ENCODE results near the gene SLC43A2.

Gene SLC43A2

DNA sequence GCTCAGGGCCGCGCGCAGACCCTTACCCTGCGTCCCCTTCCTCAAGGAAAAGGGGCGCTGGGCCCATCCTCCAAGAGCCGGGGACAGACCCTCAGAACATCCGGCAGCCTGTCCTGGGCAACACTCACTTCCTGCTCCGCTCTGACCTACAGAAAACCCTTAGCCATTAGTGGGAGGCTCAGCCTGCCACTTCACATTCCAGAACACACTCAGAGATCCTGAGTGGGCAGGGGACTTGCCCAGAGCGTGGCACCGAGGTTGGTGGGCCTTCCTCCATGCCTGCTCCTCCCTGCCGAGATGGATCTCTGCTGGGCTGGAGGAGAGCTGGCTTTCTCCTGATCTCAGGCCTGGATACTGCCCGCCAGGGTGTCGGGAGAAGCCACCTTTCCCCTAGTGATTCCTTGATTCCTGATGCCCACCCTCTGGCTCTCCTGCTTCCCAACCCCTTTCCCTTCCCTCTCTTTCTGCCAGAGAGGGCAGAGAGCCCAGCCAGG is 15.4 kb upstream of the SLC43A2 start:
- DNase-seq (ENCODE audit: low spot score): no peak

DNA sequence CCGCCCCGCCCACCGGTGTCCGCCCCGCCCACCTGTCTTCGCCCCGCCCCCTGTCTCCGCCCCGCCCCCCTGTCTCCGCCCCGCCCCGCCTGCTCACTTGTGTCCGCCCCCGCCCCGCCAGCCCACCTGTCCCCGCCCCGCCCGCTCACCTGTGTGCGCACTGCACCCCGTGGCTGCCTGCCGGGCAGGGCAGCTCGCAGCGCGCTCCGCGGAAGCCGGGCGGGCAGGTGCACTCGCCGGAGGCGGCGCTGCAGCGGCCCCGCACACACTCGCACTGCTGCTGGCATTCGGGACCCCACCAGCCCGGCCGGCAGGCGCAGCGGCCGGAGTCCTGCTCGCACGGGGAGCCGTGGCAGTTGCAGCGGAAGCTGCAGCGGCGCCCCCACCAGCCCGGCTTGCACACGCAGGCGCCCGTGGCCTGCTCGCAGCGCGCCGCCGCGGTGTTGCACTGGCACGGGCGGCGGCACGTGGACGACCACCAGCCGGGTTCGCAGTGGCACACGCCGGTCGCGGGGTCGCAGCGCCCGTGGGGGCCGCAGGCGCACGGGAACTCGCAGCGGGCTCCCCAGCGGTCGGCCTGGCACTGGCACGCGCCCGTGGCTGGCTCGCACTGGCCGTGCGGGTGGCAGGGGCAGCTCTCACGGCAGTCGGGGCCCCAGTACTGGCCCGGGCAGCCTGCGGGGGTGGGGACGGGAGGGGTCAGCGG is 14.8 kb upstream of the SLC43A2 start:
- peak; percentile 85 for DNase-seq (ENCODE audit: low spot score)

DNA sequence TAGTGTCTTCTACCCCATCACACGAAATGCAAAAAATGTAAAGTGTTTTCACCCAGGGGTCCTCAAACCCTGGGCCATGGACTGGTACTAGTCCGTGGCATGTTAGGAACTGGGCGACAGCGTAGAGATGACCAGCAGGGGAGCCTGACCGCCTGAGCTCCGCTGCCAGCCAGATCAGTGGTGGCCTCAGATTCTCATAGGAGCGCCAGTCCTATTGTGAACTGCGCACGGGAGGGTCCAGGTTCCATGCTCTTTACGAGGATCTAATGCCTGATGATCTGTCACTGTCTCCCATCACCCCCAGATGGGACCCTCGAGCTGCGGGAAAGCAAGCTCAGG is 12.4 kb upstream of the SLC43A2 start:
- DNase-seq (ENCODE audit: low spot score): no peak

DNA sequence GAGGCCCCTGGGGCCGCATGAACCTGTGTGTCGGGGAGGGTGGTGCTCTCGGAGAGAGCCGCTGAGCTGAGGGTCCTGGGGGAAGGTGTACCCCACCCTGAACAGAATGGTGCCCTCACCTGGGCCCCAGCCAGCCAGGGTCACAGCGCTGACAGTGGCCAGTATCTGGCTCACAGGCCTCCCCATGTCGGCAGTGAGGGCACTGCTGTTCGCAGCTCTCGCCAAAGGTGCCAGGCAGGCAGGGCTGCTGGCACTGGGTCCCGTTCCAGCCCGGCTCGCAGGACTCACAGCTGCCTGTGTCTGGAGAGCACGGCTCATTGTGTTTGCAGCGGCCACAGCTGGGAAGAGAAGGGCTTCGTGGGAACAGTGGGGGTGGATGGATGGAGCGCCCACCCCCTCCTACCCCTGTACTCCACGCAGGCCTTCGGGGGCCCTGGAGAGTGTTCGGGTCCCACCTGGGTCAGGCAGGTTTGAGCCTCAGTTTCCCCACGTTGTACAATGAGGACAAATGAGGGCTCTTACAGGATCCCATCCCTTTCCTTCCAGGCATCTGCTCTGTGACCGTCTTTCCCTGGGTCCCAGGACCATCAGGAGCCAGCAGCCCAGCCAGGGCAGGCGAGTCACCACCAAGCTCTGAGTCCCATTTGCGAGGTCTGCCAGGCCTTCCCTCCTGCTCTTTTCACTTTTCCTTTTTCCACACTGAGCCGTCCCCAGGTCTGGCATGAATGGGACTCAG is 11.9 kb upstream of the SLC43A2 start:
- DNase-seq (ENCODE audit: low spot score): no peak

DNA sequence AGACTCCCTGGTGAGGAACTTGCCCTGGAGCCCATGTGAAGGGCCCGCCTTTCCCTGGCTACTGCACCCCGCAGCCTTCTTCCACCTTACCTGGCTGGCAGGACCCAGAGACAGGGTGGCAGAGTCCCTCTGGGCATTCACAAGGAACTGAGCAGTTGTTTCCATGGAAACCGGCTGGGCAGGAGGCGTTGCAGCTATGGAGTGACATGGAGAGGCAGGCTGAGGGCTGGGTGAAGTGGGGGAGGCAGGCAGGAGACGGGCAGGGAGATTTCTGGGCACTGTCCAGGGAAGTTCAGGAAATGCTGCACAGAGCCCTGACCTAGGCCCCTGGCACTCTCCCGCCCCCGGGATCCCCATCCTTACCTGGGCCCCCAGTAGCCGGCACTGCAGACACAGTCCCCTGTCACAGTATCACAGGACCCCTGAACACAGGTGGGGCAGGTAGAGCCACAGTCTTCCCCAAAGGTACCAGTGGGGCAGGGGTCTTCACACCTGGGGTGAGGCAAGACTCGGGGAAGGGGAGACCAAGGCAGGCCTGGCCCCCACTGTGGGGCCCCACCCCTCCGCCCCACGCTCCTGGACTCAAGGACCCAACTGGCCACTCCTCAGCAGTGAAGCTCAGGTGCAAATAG is 11.0 kb upstream of the SLC43A2 start:
- peak; percentile 58 for DNase-seq (ENCODE audit: low spot score)

DNA sequence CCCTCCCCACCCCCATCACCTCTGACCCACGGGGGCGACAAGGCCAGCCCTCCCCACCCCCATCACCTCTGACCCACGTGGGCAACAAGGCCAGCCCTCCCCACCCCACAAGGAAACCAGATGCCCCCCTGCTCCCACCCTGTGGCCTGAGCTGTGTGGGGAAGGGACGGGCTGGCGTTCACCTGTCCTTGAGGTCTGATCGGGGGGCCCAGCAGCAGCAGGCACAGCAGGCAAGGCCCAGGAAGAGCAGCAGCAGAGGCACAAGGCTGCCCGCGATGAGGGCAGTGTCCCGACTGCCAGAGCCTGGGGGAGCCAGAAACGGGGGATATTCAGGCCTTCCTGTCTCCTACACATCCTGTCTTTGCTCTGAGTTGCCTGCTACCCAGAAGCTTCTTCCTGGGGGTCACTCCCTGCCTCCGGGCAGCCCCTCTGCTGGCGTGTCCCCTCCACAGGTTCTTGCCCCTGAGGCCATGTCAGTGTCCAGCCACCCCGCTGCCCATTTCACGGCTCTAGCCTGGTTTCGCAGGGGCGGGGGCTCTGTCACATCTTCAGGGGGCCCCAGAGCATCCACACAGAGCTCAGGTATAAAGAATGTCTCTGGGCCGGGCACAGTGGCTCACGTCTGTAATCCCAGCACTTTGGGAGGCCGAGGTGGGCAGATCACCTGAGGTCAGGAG is 10.1 kb upstream of the SLC43A2 start:
- DNase-seq (ENCODE audit: low spot score): peak; percentile 52

DNA sequence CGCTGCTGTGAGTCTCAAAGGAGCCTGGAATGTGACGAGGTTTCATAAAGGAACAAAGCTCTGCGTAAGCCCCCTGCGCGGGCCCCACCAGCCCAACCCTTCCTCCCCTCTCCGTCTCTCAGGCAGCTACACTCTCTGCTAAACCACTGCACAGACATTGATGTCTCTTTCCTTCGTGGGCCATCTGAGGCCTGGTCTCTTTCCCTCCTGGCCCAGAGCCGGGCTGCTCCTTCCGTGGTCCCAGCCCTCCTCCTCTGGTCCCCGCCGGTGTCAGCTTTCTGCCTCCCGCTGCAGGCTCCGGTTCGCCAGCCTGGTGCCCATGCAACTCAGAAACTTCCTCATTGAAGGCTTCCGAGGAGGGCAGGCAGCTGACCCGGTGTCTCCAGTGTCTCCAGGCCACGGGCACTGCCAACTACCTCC is 9.5 kb upstream of the SLC43A2 start:
- peak; percentile 66 for DNase-seq (ENCODE audit: low spot score)

DNA sequence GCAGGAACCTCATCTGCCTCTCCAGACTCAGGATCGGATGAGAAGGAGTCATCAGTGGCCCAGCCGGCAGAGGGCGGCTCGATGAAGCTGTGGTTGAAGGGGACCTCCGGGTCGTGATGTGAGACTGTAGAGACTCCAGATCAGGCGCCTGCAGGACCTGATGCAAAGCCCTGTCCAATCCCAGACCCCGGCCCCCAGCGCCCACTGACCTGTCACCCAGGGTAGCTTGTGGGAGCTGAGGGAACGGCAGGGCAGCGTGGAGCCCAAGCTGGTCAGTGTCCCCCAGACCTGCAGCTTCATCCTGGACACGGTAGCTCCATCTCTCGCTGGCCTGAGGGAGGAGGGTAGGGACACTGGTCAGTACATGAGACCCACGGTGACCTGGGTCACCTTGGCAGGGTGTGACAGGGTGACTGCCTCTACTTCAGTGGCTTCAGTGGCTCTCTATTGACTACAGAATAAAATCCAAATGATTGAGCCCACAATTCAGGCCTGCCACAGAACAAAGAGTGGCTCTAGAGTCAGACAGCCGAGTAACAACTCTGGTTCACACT is 8.2 kb upstream of the SLC43A2 start:
- no peak for DNase-seq (ENCODE audit: low spot score)

DNA sequence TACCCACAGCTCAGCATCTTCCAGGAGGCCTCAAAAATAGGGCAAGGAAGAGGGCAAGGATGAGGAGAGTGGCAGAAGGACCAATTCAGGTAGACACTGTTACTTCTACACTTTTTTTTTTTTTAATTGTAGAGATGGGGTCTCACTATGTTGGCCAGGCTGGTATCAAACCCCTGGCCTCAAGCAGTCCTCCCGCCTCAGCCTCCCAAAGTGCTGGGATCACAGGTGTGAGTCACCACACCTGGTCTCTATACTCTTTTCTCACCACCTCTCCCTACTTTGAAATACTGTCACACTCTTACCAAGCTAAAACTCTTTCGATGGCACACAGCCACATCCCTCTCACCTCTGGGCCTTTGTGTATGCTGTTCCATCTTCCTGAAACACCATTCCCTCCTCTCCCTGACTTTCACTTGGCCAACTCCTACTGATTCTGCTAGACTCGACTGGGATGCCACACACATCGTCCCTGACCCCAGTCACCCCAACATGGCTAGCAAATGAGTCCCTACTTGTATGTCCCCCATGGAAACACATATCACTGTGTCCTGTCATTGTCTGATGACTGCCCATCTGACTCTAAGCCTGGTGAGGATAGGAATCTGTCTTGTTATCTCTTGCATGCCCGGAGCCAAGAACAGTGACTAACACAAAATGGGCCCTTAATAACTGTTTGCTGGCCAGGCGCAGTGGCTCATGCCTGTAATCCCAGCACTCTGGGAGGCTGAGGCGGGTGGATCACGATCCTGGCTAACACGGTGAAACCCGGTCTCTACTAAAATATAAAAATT is 7.2 kb upstream of the SLC43A2 start:
- no peak for DNase-seq (ENCODE audit: low spot score)

DNA sequence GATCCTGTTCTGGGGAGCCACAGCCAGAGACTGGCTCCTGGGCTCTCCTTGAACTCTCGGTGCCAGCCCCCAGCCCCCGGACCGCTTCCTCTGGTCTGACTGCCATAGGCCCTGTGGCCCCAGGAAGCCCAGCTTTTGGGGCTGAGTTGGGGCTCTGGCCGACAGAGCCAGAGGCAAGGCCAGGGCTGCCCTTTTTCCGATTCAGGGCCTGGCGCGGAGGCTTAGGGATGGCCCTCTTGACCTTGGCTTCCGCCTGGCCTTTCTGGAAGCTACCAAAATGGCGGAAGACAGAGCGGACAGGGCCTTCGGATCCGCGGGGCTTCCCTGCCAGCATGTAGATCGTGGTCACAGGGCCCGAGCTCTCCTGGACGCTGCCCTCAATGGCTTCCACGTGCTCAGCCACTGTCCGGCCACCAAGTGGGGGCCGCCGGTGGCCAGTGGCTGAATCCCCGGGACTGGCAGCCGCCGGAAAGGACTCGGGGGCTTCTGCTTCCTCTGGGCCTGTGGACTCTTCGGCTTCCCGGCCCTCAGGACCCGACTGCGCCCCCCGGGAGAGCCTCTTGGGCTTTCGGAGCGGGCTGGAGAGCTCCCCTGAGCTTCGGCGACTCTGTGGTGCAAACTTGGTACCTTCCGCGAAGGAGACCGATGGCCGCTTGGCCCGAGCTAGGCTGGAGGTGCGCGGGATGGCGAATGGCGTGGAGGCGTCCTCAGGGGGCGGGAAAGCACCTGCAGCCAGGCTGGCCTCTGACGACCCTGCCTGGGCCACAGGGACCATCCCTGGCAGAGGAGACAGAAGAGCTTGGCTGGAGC is 6.4 kb upstream of the SLC43A2 start:
- no peak for DNase-seq (ENCODE audit: low spot score)

DNA sequence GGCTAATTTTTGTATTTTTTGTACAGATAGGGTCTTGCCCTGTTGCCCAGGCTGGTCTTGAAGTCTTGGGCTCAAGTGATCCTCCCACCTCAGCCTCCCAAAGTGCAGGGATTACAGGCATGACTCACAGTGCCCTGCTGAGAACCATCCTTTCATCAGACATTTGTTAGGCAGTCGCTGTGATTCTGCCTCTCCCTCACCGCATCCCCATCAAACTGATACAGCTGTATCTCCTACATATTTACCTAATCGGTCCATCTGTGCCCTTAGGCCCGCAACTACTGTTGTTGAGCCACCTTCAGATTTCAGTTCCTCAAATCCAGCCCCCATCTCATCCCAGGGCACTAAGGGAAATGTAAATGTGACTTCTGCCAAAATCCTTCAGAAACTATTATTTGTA is 2.0 kb upstream of the SLC43A2 start:
- no peak for DNase-seq (ENCODE audit: low spot score)

DNA sequence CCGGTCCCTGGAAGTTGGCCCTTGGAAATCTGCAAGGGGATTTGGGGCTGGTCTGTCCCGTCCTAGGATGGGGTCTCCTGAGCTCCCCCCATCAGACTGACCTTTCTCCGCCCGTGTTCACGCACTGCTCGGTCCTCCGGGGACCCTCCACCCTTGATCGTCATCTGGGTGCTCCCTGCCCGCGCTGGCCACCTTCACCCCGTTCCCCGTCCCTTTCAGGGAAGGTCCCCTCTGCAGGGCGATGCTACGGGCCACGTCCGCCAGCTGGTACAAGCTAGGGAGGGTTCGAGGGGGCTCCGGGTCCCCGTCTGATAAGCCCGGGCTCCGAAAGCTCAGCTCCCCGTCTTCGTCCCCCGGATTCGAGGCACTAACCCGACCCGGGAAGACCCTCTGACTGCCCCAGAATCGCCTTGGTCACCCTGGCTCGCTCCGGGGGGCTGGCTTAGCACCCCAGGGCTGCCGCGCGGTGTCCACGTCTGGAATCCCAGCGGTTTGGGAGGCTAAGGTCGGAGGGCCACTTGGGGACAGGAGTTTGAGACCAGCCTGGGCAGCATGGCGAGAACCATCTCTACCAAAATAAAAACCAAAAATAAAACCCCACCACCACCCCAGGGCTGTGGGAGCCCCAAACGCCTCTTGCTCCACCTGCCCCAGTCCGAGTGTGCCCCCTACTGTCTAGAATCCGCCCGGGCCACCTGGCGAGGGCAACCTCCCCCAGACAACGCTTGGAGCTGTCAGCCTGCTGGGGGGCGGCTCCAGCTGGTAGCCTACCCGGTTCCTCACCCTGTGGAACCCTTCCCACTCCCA is 1.1 kb upstream of the SLC43A2 start:
- peak; percentile 76 for DNase-seq (ENCODE audit: low spot score)

DNA sequence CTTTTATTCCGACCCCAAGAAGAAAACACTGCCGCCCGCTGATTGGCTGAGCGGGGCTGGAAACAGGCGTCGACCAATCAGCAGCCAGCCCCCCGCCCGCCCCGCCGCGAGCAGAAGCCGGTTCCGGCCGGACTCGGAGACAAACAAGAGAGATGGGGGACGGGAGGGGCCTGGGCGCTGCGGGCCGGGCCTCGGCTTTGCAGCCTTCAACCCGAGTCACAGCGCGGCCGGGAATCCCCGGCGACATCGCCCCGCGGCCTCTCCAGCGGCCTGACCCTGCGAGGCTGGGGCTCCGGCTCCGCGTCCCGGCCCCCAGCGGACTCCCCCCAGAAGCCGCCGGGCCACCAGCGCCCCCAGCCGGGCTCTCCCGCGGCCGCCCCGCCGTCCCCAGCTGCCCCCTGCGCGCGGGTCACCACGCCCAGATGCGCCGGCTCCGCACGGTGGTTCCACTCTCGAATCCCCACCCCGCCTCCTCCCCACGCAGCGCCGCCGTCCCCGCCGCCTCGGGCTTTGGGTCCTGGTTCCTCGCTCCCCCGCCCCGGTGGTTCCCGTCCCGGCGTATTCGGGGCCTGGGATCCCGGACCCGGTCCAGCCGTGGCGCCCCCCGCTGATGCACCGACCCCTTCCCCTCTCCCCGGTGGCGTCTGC is 346 bp upstream of the SLC43A2 start:
- DNase-seq (ENCODE audit: low spot score): peak; percentile 100

DNA sequence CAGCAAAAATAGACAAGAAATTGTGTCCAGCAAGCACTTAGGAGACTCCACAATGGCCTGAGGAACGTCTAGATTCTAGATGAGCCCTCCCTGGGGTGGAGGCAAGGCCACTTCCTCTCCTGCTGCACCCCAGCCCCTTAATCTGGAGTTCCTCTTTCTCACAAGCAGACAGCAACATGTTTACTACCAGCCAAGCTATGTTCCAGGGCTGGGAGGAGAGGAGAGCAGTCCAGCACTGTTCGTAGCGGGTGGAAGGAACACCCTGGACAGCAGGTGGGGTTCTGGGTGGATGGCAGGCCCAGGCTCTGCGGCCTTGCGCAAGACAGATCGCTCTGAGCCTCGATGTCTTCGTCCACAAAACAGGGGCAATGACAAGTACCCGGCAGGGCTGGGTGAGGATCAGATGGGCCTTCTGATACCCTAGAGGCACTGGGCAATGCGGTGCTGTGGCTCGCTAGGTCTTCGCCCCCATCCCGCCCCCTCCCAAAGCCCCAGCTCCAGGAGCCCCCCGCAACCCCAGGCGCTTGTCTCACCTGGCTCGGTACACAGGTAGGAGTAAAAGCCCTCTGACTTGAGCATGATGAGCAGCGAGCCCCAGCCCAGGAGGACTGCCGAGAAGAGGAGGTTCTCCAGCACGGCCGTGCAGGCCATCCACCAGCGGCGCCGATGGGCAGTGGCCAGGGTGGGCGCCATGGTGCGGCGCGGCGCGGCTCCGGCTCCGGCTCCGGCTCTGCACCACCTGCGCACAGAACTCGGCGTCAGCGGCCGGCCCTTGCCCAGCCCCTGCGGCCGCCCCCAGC is 1.3 kb downstream of the SLC43A2 start:
- DNase-seq (ENCODE audit: low spot score): no peak

DNA sequence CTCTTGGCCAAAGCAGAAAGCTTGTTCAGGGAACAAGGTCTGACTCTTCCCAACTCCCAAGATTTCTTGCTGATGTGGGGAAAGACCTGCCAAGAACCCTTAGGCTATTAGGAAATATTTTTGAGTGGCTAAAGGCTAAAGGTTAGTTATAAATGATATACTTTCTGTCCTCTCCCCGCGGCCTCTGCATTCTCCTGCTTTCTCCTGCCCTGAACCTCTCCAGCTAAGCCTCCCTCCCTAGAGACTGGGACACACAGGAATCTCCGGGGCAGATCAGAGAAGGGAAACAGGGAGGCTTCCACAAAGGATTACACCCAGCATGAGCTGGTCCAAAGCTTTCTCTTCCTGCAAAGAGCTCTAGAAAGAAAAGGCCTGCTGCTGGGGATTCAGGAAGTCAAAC is 2.3 kb downstream of the SLC43A2 start:
- DNase-seq (ENCODE audit: low spot score): peak; percentile 69

DNA sequence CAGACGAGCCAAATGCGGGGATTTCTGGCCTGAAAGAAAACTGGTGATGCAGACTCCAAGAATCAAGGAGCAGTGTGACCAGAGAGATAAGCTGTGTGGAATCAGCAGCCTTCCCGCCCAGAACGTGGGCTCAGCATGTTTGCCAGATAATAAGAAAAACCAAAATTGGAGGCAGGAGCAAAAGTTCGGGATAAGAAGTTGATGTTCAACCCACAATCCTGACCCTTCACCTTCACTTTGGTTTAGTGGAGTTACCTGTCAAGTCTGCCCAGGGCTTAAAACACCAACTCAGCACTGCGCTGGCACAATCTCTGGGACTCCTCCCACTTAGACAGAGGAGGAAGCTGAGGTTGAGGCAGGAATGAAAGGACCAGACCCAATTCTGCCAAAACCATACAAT is 3.1 kb downstream of the SLC43A2 start:
- DNase-seq (ENCODE audit: low spot score): no peak

DNA sequence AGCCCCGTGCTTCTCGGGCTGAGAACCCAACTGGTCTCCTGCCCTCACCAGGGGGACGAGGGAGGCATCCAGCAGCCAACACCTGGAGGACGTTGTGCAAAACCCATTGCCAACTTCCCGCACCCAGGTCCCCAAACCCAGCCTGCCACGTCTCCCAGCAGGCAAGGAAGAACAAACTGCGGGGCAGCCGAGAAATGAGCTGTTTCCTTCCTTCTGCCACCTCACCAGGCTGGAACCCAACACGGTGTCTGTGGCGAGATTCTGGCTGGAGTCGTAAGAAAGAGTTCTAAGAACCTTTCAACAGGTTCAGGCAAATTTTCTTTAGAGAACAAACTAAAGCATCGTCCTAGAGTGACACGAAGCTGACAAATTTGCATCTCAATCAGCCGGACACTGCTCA is 3.6 kb downstream of the SLC43A2 start:
- DNase-seq (ENCODE audit: low spot score): no peak

DNA sequence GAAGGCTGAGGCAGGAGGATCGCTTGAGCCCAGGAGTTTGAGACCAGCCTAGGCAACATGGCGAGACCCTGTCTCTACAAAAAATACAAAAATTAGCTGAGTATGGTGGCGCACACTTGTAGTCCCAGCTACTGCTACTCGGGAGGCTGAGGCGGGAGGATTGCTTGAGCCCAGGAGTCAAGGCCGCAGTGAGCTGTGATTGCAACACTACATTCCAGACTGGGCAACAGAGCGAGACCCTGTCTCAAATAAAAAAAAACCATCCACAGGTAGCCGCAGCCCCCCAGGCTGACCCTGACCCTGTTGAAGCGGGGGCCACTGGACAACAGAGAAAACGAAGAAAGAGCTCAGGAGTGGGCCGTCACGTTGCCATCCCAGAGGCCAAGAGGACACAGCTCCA is 4.0 kb downstream of the SLC43A2 start:
- DNase-seq (ENCODE audit: low spot score): no peak
